GM19099 (cell line): ENCODE data around the gene PCDHGA1.

Source experiments
- POLR2A ChIP-seq: IDR thresholded peaks from 3 replicates; pipeline ENCODE4 v1.6.1; 2011; ENCODE audit warnings: low read depth; ENCODE audit not compliant: insufficient read length; ENCODE audit errors: extremely low read depth

The PCDHGA1 gene

GRCh38 chr5:141516672-141517025 lies 186.3 kb downstream of the PCDHGA1 start:
- no peak for TF ChIP-seq POLR2A

GRCh38 chr5:141517312-141517711 lies 187.0 kb downstream of the PCDHGA1 start:
- TF ChIP-seq POLR2A, result no peak

GRCh38 chr5:141517880-141518617 lies 187.7 kb downstream of the PCDHGA1 start:
- TF ChIP-seq POLR2A, result no peak

GRCh38 chr5:141518618-141519015 lies 188.3 kb downstream of the PCDHGA1 start:
- TF ChIP-seq POLR2A, result no peak

- no peak for TF ChIP-seq POLR2A
Measured at GRCh38 chr5:141519605-141520565, 189.6 kb downstream of the PCDHGA1 start.

GRCh38 chr5:141521244-141521781 lies 191.0 kb downstream of the PCDHGA1 start:
- TF ChIP-seq POLR2A, result no peak

- TF ChIP-seq POLR2A, result no peak
Measured at GRCh38 chr5:141522301-141522700, 192.0 kb downstream of the PCDHGA1 start.

- TF ChIP-seq POLR2A, result no peak
Measured at GRCh38 chr5:141523991-141524390, 193.7 kb downstream of the PCDHGA1 start.

GRCh38 chr5:141524604-141525597 lies 194.6 kb downstream of the PCDHGA1 start:
- TF ChIP-seq POLR2A, result no peak

- no peak for TF ChIP-seq POLR2A
Measured at GRCh38 chr5:141525653-141526052, 195.3 kb downstream of the PCDHGA1 start.

GRCh38 chr5:141527426-141527825 lies 197.1 kb downstream of the PCDHGA1 start:
- TF ChIP-seq POLR2A, result no peak

- TF ChIP-seq POLR2A, result no peak
Measured at GRCh38 chr5:141528291-141528984, 198.1 kb downstream of the PCDHGA1 start.

- no peak for TF ChIP-seq POLR2A
Measured at GRCh38 chr5:141529002-141529401, 198.7 kb downstream of the PCDHGA1 start.

GRCh38 chr5:141529873-141530272 lies 199.6 kb downstream of the PCDHGA1 start:
- TF ChIP-seq POLR2A, result no peak
